Measurements from ENCODE around the gene LGMN. TPM values are rescaled to one million over a fixed set of nuclear protein-coding genes. Genes with fewer than 3 reads are reported as not detected.

The LGMN gene
- total RNA-seq, 2 donors from 2014 or later = 70.0 to 107 TPM

DNA sequence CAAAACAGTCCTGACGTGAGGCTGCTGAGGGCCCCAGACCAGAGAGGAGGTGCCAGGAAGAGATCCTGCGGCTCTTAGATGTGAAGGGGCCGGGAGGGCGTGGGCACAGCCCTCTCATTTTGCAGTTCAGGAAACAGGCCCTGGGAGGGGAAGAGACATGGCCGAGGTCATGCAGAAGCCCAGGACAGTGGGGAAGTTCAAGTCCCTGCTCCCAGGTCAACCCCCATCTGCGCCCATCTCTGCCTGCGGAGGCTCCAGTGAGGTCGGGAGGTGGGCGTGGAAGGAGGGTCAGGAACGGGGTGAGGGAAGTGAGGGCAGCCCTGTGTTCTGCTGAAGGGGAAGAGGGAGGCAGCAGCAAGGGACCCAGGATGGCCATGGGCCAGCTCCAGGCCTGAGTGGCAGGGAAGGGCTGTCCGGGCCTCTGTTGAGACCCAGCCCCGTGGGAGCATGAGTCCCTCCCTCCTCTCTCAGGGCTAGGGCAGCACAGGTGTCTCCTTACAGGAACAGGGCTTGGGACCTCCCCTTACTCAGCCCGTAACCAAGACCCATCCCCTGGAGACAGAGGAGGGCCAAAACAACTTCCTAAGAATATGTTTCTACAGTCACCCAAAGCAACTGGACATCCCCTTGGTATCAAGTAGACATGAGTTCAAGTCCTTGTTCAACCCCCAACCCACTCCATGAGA lies 90.8 kb downstream of the LGMN start:
- Histone ChIP-seq H3K9ac (ENCODE audit: low read depth in 2 of 2, low read length in 2 of 2) (no peak overlapping the region), H3K36me3 (no peaks in the 10 kb centered on the region), H3K4me1 (no peaks in the 10 kb centered on the region), H3K27ac (no peak overlapping the region), H3K4me3 (no peak overlapping the region), H3K9me3 (no peaks in the 10 kb centered on the region), H3K27me3 (no peaks in the 10 kb centered on the region)
- intact Hi-C loops (cut with DNase I) = no loop called here
- DNase-seq = no peak
- TF ChIP-seq, protein P1, sequence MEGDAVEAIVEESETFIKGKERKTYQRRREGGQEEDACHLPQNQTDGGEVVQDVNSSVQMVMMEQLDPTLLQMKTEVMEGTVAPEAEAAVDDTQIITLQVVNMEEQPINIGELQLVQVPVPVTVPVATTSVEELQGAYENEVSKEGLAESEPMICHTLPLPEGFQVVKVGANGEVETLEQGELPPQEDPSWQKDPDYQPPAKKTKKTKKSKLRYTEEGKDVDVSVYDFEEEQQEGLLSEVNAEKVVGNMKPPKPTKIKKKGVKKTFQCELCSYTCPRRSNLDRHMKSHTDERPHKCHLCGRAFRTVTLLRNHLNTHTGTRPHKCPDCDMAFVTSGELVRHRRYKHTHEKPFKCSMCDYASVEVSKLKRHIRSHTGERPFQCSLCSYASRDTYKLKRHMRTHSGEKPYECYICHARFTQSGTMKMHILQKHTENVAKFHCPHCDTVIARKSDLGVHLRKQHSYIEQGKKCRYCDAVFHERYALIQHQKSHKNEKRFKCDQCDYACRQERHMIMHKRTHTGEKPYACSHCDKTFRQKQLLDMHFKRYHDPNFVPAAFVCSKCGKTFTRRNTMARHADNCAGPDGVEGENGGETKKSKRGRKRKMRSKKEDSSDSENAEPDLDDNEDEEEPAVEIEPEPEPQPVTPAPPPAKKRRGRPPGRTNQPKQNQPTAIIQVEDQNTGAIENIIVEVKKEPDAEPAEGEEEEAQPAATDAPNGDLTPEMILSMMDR (IDR thresholded peaks at IDR 0.05) = no peak

DNA sequence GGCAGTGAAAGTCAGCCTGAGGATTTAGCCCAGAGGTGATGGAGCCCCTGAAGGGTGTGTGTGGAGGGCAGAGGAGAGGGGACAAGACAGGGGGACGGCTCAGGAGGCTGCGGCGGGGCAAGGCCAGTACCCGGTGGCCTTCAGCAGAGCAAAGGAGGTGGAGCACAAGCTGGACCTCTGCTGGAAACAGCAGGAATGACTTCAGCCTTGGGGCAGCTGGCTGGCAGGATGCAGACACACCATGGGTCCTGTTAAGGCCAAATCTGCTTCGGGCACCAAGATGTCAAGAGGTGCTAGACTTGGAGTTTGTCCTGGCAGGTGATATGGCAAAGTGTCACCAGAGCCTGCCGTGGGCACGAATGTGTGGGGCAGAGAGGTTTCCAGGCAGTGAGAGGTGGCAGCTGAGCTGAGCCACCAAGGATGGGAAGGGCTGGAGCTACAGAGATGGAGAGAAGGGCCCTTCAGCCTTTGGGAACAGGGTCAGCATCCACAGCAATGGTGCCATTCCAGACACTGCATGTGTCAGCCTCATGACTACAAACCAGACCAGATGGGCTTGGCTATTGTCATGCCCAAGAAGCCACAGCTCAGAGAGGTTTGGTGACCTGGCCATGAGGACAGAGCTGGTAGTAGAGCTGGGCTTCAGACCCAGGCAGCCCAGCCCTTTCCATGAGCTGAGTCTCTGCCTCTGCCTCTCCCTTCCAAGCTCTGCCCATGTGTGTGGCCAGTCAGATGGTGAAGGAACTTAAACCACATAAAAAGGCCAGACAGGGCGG lies 91.9 kb downstream of the LGMN start:
- H3K9ac ChIP-seq (ENCODE audit: low read depth in 2 of 2, low read length in 2 of 2) = no peak overlapping the region
- H3K4me1 ChIP-seq = no peaks in the 10 kb centered on the region
- H3K4me3 ChIP-seq = no peak overlapping the region
- no peaks in the 10 kb centered on the region for H3K36me3 ChIP-seq
- intact Hi-C loops (cut with DNase I) = no loop called here
- no peak for DNase-seq
- no peak overlapping the region for H3K27ac ChIP-seq
- H3K27me3 ChIP-seq = no peaks in the 10 kb centered on the region
- H3K9me3 ChIP-seq = no peaks in the 10 kb centered on the region
- TF ChIP-seq, protein P1 (IDR thresholded peaks at IDR 0.05) = no peak

DNA sequence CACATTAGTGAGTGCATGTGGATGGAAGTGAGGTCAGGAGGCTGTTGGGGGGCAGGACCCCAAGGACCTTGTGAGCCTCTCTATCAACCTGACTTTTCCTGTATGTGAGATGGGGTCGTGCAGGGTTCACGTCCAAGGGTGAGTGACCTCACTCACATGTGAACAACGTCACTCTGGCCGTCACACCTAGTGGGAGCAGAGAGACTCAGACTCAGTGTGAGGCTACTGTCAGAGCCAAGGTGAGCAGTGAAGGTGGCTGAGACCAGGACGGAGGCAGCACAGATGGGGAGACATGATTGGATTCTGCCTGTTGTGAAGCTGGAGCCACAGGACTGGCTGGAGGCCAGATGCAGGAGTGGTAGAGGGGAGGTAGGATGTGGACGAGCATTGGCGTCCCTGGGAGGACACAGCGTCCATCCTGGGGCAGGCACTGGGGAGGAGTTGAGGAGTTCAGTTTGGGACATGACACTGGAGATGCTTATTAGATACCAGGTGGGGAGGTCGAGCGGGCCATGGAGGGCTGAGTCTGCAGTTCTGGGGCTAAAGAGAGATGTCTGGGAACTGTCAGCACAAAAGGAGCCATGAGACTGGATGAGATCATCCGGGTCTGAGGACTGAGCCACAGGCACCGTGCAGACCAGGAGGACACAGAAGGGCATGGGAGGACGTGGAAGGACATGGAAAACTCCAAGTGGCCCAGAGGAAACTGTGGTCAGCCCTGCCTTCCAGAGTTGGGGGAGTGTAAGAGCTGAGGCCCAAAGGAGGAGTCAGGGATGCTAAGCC lies 92.8 kb downstream of the LGMN start:
- H3K4me1 ChIP-seq = no peaks in the 10 kb centered on the region
- H3K4me3 ChIP-seq = no peak overlapping the region
- H3K36me3 ChIP-seq = no peaks in the 10 kb centered on the region
- H3K27ac ChIP-seq = no peak overlapping the region
- no peak overlapping the region for H3K9ac ChIP-seq (ENCODE audit: low read depth in 2 of 2, low read length in 2 of 2)
- no peak for DNase-seq
- no peaks in the 10 kb centered on the region for H3K27me3 ChIP-seq
- intact Hi-C loops (cut with DNase I) = no loop called here
- H3K9me3 ChIP-seq = no peaks in the 10 kb centered on the region
- TF ChIP-seq, protein P1 (IDR thresholded peaks at IDR 0.05) = no peak

DNA sequence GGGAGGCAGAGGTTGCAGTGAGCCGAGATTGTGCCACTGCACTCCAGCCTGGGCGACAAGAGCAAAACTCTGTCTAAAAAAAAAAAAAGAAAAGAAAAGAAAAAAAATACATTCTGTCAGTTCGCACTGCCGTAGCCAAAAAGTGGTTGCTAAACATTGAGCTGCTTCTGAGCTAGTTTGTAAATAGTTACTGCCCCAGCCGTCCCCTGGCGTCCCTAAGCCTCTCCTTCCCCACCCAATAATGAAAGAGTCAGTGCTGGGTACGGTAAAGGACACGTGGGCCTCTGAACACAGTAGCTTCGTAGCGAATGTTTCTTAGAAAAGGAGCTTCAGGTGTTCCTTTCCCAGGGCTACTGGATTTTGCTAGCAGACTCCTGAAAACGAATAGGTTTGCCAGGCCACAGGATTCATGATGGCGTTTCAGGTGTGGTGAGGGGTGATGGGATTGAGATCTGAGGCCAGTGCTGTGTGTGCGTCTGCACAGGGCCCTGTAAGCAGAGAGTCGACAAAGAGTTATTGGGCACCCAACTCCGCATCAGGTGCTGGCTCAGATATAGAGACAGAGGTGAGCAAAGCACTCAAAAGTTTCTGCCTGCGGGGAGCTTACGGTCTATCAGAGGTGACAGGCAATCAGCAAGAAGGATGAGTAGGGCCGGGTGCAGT lies 94.1 kb downstream of the LGMN start:
- H3K27ac ChIP-seq = no peak overlapping the region
- no peaks in the 10 kb centered on the region for H3K4me1 ChIP-seq
- intact Hi-C loops (cut with DNase I) = no loop called here
- peak overlapping the region; percentile 1 for H3K4me3 ChIP-seq
- peak overlapping the region in 1 of 2 donors; percentile 35 for H3K9ac ChIP-seq (ENCODE audit: low read depth in 2 of 2, low read length in 2 of 2)
- H3K36me3 ChIP-seq = no peaks in the 10 kb centered on the region
- no peaks in the 10 kb centered on the region for H3K27me3 ChIP-seq
- H3K9me3 ChIP-seq = no peaks in the 10 kb centered on the region
- no peak for DNase-seq
- TF ChIP-seq, protein P1 (IDR thresholded peaks at IDR 0.05) = no peak

Other genes with a start within 250 kb of the LGMN start
- 10 to 100 TPM; 18.4 to 23.2 TPM for gene RIN3, start 234.8 kb downstream of the LGMN start, total RNA-seq
- 10 to 100 TPM; 32.9 to 49.4 TPM for gene GOLGA5, start 45.7 kb upstream of the LGMN start, total RNA-seq
- 100 to 1,000 TPM; 137 to 326 TPM for gene CHGA, start 174.5 kb upstream of the LGMN start, total RNA-seq